Progenitor cell of endocrine pancreas (in vitro differentiated cells): ENCODE results near the gene LRMDA. TPM values are rescaled to one million over a fixed set of nuclear protein-coding genes. Genes with fewer than 3 reads are reported as not detected.

Experiments
- DNase-seq: peaks from one replicate; pipeline ENCODE4 v3.0.0; 2021; ENCODE audit warnings: low spot score; ENCODE audit not compliant: unreplicated experiment
- H3K27ac Mint-ChIP-seq: 2 replicates; pipeline ENCODE4 v1.8.0; 2021; ENCODE audit warnings: mild to moderate bottlenecking, moderate library complexity, mixed read lengths
- H3K27me3 Mint-ChIP-seq: 2 replicates; pipeline ENCODE4 v1.8.0; 2021; ENCODE audit warnings: mixed read lengths
- H3K36me3 Mint-ChIP-seq: 2 replicates; pipeline ENCODE4 v1.8.0; 2022; ENCODE audit warnings: mixed read lengths; ENCODE audit not compliant: insufficient read depth
- H3K4me1 Mint-ChIP-seq: 2 replicates; pipeline ENCODE4 v1.8.0; 2021; ENCODE audit warnings: low read depth, mixed read lengths
- H3K4me3 Mint-ChIP-seq: 2 replicates; pipeline ENCODE4 v1.8.0; 2021; ENCODE audit warnings: low read depth, mild to moderate bottlenecking, moderate library complexity, mixed read lengths
- H3K9me3 Mint-ChIP-seq: 2 replicates; pipeline ENCODE4 v1.8.0; 2021; ENCODE audit warnings: low read depth, mixed read lengths
- total RNA-seq: library from RNA; stranded (reverse); gene quantifications from 2 replicates; pipeline ENCODE4 v1.2.1, GENCODE V29; 2021
- TF ChIP-seq, protein P1 (sequence below): fragments of 200-600 bp; sonication (generic); IDR thresholded peaks from one replicate; pipeline ENCODE4 v1.5.0; 2021; ENCODE audit warnings: antibody characterized with exemption, mild to moderate bottlenecking; ENCODE audit not compliant: unreplicated experiment

The LRMDA gene
- total RNA-seq, 1 donor from 2014 or later: 6.5 TPM

DNA sequence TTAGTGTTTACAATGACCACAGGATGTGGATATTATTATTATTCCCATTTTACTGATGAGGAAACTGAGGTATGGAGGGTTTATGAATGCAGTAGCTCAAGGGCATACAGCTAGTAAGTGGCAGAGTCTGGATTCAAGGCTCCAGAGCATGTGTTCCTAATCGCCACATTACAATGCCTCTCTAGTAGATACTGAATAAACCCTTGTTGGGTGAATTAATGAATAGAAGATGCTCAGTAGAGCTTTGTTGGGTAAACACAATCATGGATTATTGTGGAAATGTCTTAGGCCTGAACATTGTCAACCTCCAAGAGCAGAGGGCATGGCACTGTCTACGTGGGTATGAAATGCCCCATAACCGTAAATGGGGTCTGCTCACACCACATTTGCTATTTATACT lies 545.3 kb downstream of the LRMDA start:
- Mint-ChIP-seq H3K4me1 (peaks cover 2% of the 10 kb centered on the region), H3K27ac (no peak overlapping the region), H3K36me3 (no peaks in the 10 kb centered on the region), H3K4me3 (no peak overlapping the region), H3K27me3 (peaks cover 13% of the 10 kb centered on the region), H3K9me3 (no peaks in the 10 kb centered on the region)
- TF ChIP-seq, protein P1, sequence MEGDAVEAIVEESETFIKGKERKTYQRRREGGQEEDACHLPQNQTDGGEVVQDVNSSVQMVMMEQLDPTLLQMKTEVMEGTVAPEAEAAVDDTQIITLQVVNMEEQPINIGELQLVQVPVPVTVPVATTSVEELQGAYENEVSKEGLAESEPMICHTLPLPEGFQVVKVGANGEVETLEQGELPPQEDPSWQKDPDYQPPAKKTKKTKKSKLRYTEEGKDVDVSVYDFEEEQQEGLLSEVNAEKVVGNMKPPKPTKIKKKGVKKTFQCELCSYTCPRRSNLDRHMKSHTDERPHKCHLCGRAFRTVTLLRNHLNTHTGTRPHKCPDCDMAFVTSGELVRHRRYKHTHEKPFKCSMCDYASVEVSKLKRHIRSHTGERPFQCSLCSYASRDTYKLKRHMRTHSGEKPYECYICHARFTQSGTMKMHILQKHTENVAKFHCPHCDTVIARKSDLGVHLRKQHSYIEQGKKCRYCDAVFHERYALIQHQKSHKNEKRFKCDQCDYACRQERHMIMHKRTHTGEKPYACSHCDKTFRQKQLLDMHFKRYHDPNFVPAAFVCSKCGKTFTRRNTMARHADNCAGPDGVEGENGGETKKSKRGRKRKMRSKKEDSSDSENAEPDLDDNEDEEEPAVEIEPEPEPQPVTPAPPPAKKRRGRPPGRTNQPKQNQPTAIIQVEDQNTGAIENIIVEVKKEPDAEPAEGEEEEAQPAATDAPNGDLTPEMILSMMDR: no peak
- DNase-seq: no peak

DNA sequence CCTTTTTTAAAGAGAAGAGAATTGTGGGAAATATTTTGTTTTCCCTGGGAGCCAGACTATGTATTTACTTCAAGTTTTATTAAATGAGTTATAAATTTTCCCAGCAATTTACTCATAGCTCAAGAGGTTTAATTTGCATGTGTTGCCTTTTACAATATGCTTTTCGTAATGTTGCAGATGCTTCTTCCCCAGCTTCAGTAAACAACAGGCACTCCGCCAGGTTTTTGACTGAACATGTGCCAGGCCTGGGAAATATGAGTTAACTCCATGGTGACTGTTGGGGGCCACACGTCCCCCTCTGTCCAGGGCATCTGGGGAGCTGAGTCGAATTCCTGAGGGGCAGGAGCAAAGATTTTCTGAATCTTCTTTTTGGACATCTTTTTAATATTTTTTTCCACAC lies 545.7 kb downstream of the LRMDA start:
- Mint-ChIP-seq H3K9me3 (no peaks in the 10 kb centered on the region), H3K4me3 (no peak overlapping the region), H3K27ac (no peak overlapping the region), H3K36me3 (no peaks in the 10 kb centered on the region), H3K27me3 (peaks cover 9% of the 10 kb centered on the region), H3K4me1 (peaks cover 2% of the 10 kb centered on the region)
- TF ChIP-seq, protein P1: no peak
- no peak for DNase-seq

DNA sequence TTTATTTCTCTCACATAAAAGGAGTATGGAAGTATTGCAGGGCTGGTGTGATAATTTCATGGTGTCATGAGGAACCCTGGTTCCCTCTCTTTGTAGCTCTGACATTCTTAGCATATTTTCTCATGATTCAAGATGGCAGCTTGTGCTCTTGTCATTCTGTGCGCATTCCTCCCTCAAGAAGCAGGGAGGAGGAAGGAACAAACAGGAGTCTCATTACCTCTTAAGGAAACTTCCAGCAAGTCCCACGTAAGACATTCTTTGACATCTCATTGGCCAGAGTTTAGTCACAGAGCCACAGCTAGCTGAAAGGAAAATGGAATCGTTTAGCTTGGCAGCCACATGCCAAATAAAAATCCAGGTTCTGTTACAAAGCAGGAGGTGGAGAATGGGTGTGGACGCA lies 546.8 kb downstream of the LRMDA start:
- Mint-ChIP-seq H3K27ac (no peak overlapping the region), H3K4me1 (peaks cover 2% of the 10 kb centered on the region), H3K36me3 (no peaks in the 10 kb centered on the region), H3K27me3 (peaks cover 6% of the 10 kb centered on the region), H3K4me3 (no peak overlapping the region), H3K9me3 (no peaks in the 10 kb centered on the region)
- no peak for DNase-seq
- TF ChIP-seq, protein P1: no peak

DNA sequence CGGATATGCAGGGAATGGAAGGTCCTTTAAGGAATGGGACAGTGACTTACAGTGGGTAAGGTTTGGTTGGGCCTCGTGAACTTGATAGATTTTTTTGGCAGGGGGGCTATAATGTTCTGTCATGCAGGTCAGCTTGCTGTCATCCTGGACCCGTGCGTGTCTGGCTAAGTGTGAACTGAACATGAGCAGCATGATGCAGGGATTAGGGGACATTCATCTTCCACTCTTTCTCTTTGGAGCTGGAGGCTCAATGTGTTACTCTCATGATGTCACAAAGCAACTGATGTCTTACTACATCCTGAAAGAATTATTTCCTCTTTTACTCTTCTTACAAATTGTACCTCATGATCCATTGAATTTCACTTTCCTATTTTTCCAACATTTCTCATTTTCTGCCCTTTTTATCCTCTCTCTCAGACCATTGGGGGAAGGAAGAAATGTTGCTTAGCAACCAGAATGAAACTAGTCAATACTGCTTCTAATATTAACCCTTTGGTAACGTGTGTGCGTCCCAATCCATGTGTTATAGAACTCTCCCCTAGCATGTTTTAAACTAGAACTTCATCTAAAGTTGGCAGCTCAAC lies 549.1 kb downstream of the LRMDA start:
- Mint-ChIP-seq H3K27ac (no peak overlapping the region), H3K27me3 (peaks cover 5% of the 10 kb centered on the region), H3K4me3 (no peak overlapping the region), H3K36me3 (no peaks in the 10 kb centered on the region), H3K9me3 (no peaks in the 10 kb centered on the region), H3K4me1 (peaks cover 2% of the 10 kb centered on the region)
- DNase-seq: no peak
- TF ChIP-seq, protein P1: no peak

DNA sequence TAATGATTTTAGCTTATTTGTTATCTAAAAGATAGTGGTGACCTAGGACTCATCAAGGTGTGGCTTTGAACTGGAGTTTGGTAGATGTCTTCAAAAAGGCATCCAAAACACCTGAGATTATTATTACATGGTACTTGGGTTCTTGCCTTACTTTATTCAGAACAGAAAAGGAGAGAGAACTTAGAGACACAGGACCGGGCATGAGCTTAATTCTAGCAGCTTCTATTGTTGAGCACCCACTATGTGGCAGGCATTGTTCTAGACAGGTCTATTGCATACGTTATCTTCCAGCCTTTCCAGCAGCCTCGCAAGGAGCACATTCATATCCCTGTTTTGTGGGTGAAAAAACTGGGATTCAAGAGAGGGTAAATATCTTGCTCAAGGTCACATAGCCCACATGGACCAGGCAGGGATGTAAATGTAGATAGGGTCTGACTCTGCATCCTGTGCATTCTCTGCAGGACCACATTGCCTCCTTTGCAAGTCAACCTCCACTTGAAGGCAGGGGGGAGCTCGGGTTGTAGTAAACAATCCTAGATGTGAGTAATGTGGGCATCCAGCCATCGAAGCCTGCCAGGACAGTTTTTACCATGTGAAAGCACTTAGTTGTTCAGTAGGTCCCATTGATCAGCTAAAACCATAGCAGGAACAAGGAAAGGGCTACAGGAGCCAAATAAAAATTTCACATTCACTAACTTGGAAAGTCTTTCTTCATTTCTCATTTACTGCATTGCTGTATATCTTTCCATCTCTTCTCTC lies 551.4 kb downstream of the LRMDA start:
- H3K27ac Mint-ChIP-seq: no peak overlapping the region
- no peak overlapping the region for H3K4me3 Mint-ChIP-seq
- no peaks in the 10 kb centered on the region for H3K27me3 Mint-ChIP-seq
- TF ChIP-seq, protein P1: no peak
- DNase-seq: no peak
- H3K36me3 Mint-ChIP-seq: no peaks in the 10 kb centered on the region
- H3K9me3 Mint-ChIP-seq: no peaks in the 10 kb centered on the region
- peaks cover 2% of the 10 kb centered on the region for H3K4me1 Mint-ChIP-seq
